HEK293 (cell line): ENCODE results near the gene ARHGAP42.
A peak's percentile ranks its signal among the peaks of the same experiment; 100 is the strongest.

ENCODE experiments used
- CTCF ChIA-PET: fragments of 350-600 bp; formaldehyde crosslinking; extraction: SDS; loops from one replicate; lab custom pipeline; 2021; ENCODE audit warnings: antibody characterized with exemption; lab: Yijun Ruan, JAX
- POLR2A ChIA-PET: fragments of 300-600 bp; formaldehyde crosslinking; extraction: SDS; loops from one replicate; lab custom pipeline; 2020; ENCODE audit warnings: antibody characterized with exemption, inconsistent platforms; lab: Yijun Ruan, JAX
- H3K27ac ChIP-seq: fragments of 200-500 bp; sonication (Bioruptor generic); 2 replicates; pipeline ENCODE4 v1.5.1; 2014; ENCODE audit warnings: low read depth, low read length, control low read depth, inconsistent platforms; ENCODE audit errors: extremely low read depth
- H3K36me3 ChIP-seq, 2 experiments: fragments of 200-500 bp in 1 of 2; sonication (Bioruptor generic) in 1 of 2; 1 replicate in 1 of 2; 2 replicates in 1 of 2; pipeline ENCODE4 v1.5.1; 2014 to 2017; ENCODE audit warnings: inconsistent platforms in 2 of 2, low read length in 2 of 2; ENCODE audit not compliant: control insufficient read depth in 2 of 2, insufficient read depth in 1 of 2
- H3K4me1 ChIP-seq: fragments of 200-500 bp; sonication (Bioruptor generic); 2 replicates; pipeline ENCODE4 v1.5.1; 2014; ENCODE audit warnings: mild to moderate bottlenecking, low read length, inconsistent platforms; ENCODE audit not compliant: control insufficient read depth, insufficient read depth
- H3K4me3 ChIP-seq: 2 replicates; pipeline ENCODE4 v1.5.1; 2011; ENCODE audit warnings: low read depth, mild to moderate bottlenecking, control low read depth, low read length, moderate library complexity
- H3K9me3 ChIP-seq: fragments of 200-500 bp; sonication (Bioruptor generic); 2 replicates; pipeline ENCODE4 v1.5.1; 2014; ENCODE audit warnings: low read depth, low read length, inconsistent platforms; ENCODE audit not compliant: control insufficient read depth, insufficient read depth
- AEBP2 ChIP-seq: fragments of 450-650 bp; formaldehyde crosslinking; IDR thresholded peaks from 2 replicates; pipeline ENCODE4 v1.5.1; 2016; ENCODE audit warnings: missing biosample characterization, missing genetic modification characterization, borderline replicate concordance
- ATF2 ChIP-seq: fragments of 450-650 bp; formaldehyde crosslinking; IDR thresholded peaks from 2 replicates; pipeline ENCODE4 v1.5.1; 2016; ENCODE audit warnings: missing biosample characterization, missing genetic modification characterization, low read depth
- FEZF1 ChIP-seq: fragments of 450-650 bp; formaldehyde crosslinking; IDR thresholded peaks from 2 replicates; pipeline ENCODE4 v1.5.1; 2016; ENCODE audit warnings: missing biosample characterization, missing genetic modification characterization
- INSM2 ChIP-seq: fragments of 450-650 bp; formaldehyde crosslinking; IDR thresholded peaks from 2 replicates; pipeline ENCODE4 v1.5.1; 2016; ENCODE audit warnings: missing biosample characterization, missing genetic modification characterization
- KLF10 ChIP-seq: fragments of 450-650 bp; IDR thresholded peaks from 2 replicates; pipeline ENCODE4 v1.5.1; 2018; ENCODE audit warnings: missing biosample characterization, mild to moderate bottlenecking, missing genetic modification characterization
- KLF16 ChIP-seq: fragments of 450-650 bp; formaldehyde crosslinking; IDR thresholded peaks from 2 replicates; pipeline ENCODE4 v1.5.1; 2017; ENCODE audit warnings: missing biosample characterization, missing genetic modification characterization
- PRDM1 ChIP-seq: fragments of 450-650 bp; formaldehyde crosslinking; IDR thresholded peaks from 2 replicates; pipeline ENCODE4; 2016; ENCODE audit warnings: missing biosample characterization, missing genetic modification characterization
- SCRT2 ChIP-seq: fragments of 450-650 bp; formaldehyde crosslinking; IDR thresholded peaks from 2 replicates; pipeline ENCODE4 v1.5.1; 2016; ENCODE audit warnings: missing biosample characterization, missing genetic modification characterization
- SP3 ChIP-seq: fragments of 450-650 bp; formaldehyde crosslinking; IDR thresholded peaks from 2 replicates; pipeline ENCODE4 v1.5.1; 2016; ENCODE audit warnings: missing biosample characterization, missing genetic modification characterization
- SP7 ChIP-seq: fragments of 450-650 bp; formaldehyde crosslinking; IDR thresholded peaks from 2 replicates; pipeline ENCODE4 v1.5.1; 2016; ENCODE audit warnings: missing biosample characterization, missing genetic modification characterization
- TSHZ1 ChIP-seq: fragments of 450-650 bp; formaldehyde crosslinking; IDR thresholded peaks from 2 replicates; pipeline ENCODE4 v1.5.1; 2016; ENCODE audit warnings: missing biosample characterization, missing genetic modification characterization, borderline replicate concordance
- ZNF148 ChIP-seq: fragments of 450-650 bp; formaldehyde crosslinking; IDR thresholded peaks from 2 replicates; pipeline ENCODE4 v1.5.0; 2017; ENCODE audit warnings: missing biosample characterization, missing genetic modification characterization, borderline replicate concordance
- ZNF157 ChIP-seq: fragments of 450-650 bp; formaldehyde crosslinking; IDR thresholded peaks from 2 replicates; pipeline ENCODE4 v1.5.1; 2016; ENCODE audit warnings: missing biosample characterization, missing genetic modification characterization
- ZNF561 ChIP-seq: fragments of 450-650 bp; IDR thresholded peaks from 2 replicates; pipeline ENCODE4 v1.5.1; 2018; ENCODE audit warnings: missing biosample characterization, missing genetic modification characterization, borderline replicate concordance

ARHGAP42 gene

GRCh38 chr11:100925935-100926334, 238.8 kb downstream of the ARHGAP42 start (continued):
- TF ChIP-seq ATF2 (tag by site-specific recombination) (no peak), INSM2 (tag by site-specific recombination) (0 out of 2 replicates have a peak, but pooled peaks have one; percentile 42), SP3 (no peak; the same call in 1 of the 2 replicates), SP7 (peak; percentile 49; the same call in 1 of the 2 replicates), KLF10 (no peak), TSHZ1 (peak; percentile 67; the same call in 1 of the 2 replicates), ZNF157 (tag by site-specific recombination) (no peak), KLF16 (tag by site-specific recombination) (no peak), PRDM1 (tag by site-specific recombination) (no peak), ZNF561 (tag by site-specific recombination) (no peak), AEBP2 (no peak), SCRT2 (tag by site-specific recombination) (no peak)

GRCh38 chr11:100927579-100927978, 240.5 kb downstream of the ARHGAP42 start:
- Histone ChIP-seq H3K27ac (no peak overlapping the region), H3K9me3 (no peaks in the 10 kb centered on the region), H3K4me1 (no peaks in the 10 kb centered on the region; the same call in 1 of the 2 replicates), H3K4me3 (no peak overlapping the region), H3K36me3 (no peaks in the 10 kb centered on the region)
- TF ChIP-seq ZNF148 (tag by site-specific recombination) (no peak), FEZF1 (tag by site-specific recombination) (0 out of 2 replicates have a peak, but pooled peaks have one; percentile 6)
- ChIA-PET POLR2A (no interaction called here), CTCF (interaction anchor here (0.7 to 4.2 kb wide), 5 partner anchors 189 to 599 kb away, joined by 3 to 36 read pairs (median 4); no protein-coding TSS in a partner anchor)
